HCT116 (cell line): ENCODE measurements around the gene TMEM82. TPM values are rescaled to one million over a fixed set of nuclear protein-coding genes. Genes with fewer than 3 reads are reported as not detected.

Source experiments
- ATAC-seq: fragments of 200-7000 bp; cut with Tn5 transposase; 2 replicates; pipeline ENCODE4 v1.9.1; 2020; ENCODE audit warnings: mild to moderate bottlenecking, moderate library complexity
- BruUV-seq: library from RNA; stranded (reverse); fragments of 400-500 nt; replicated peaks from 2 replicates; lab custom pipeline; 2021; lab: Mats Ljungman, UMichigan
- CTCF ChIA-PET: fragments of 300-600 bp; sonication (Branson Sonifier 250); formaldehyde crosslinking; loops from one replicate; lab custom pipeline; 2021; ENCODE audit warnings: antibody characterized with exemption; lab: Charles Lee
- POLR2A ChIA-PET: fragments of 300-600, 350-600 bp; sonication (Branson Sonifier 250); formaldehyde crosslinking; loops from one replicate; lab custom pipeline; 2021; ENCODE audit warnings: antibody characterized with exemption; lab: Charles Lee
- RAD21 ChIA-PET, 2 experiments: fragments of 300-600 bp; sonication (Branson Sonifier 250); formaldehyde crosslinking; loops; one replicate each; lab custom pipeline; 2023; ENCODE audit warnings: low total read pairs in 2 of 2; ENCODE audit not compliant: uncharacterized antibody in 2 of 2, unreplicated experiment in 2 of 2, low non-redundant PET in 1 of 2; lab: Charles Lee
- DNase-seq: peaks from one replicate; pipeline ENCODE4 v3.0.0-alpha.2; 2010; ENCODE audit warnings: low read depth, low spot score
- H2AFZ ChIP-seq: fragments of 200-600 bp; shearing (Covaris generic), sonication (generic); 2 replicates; pipeline ENCODE4 v1.6.1; 2017; ENCODE audit warnings: low read depth, mixed run types, mixed read lengths, antibody characterized with exemption, low read length; ENCODE audit not compliant: poor library complexity, severe bottlenecking
- H3K27ac ChIP-seq: 2 replicates; pipeline ENCODE4 v1.5.1; 2012; ENCODE audit warnings: low read depth, low read length
- H3K27me3 ChIP-seq: fragments of 200-600 bp; sonication (generic); 2 replicates; pipeline ENCODE4 v1.6.1; 2016; ENCODE audit warnings: mixed run types, low read length, mixed read lengths; ENCODE audit not compliant: insufficient read depth
- H3K36me3 ChIP-seq, 2 experiments: fragments of 200-500 bp in 1 of 2; fragments of 200-600 bp in 1 of 2; sonication (Bioruptor generic) in 1 of 2; sonication (generic) in 1 of 2; 2 replicates each; pipeline versions ENCODE4 v1.5.1 to v1.6.1; 2014 to 2016; ENCODE audit warnings: low read length in 2 of 2, inconsistent platforms in 1 of 2, mixed read lengths in 1 of 2, mixed run types in 1 of 2; ENCODE audit not compliant: insufficient read depth in 2 of 2, control insufficient read depth in 1 of 2
- H3K4me1 ChIP-seq, 2 experiments: fragments of 200-600 bp in 1 of 2; sonication (generic) in 1 of 2; 2 replicates each; pipeline versions ENCODE4 v1.5.1 to v1.6.1; 2012 to 2017; ENCODE audit warnings: low read length in 2 of 2, inconsistent platforms in 1 of 2, mild to moderate bottlenecking in 1 of 2, mixed read lengths in 1 of 2, mixed run types in 1 of 2, moderate library complexity in 1 of 2; ENCODE audit not compliant: insufficient read depth in 2 of 2, control insufficient read depth in 1 of 2
- H3K4me2 ChIP-seq: fragments of 200-600 bp; sonication (generic); 2 replicates; pipeline ENCODE4 v1.6.1; 2017; ENCODE audit warnings: mixed run types, low read length, mixed read lengths
- H3K4me3 ChIP-seq, 2 experiments: fragments of 200-600 bp in 1 of 2; sonication (generic) in 1 of 2; replicated peaks in 1 of 2; 2 replicates each; pipeline ENCODE4 v1.5.1; 2011 to 2016; ENCODE audit warnings: low read length in 2 of 2, control low read depth in 1 of 2, low read depth in 1 of 2, mild to moderate bottlenecking in 1 of 2, mixed read lengths in 1 of 2, mixed run types in 1 of 2
- H3K79me2 ChIP-seq: fragments of 200-600 bp; sonication (generic); 2 replicates; pipeline ENCODE4 v1.6.1; 2017; ENCODE audit warnings: mild to moderate bottlenecking, mixed run types, low read length, moderate library complexity, mixed read lengths; ENCODE audit not compliant: insufficient read depth
- H3K9ac ChIP-seq: fragments of 200-600 bp; sonication (generic); 2 replicates; pipeline ENCODE4 v1.6.1; 2016; ENCODE audit warnings: low read length, mixed read lengths
- H3K9me2 ChIP-seq: fragments of 200-600 bp; sonication (generic), shearing (Covaris generic); 2 replicates; pipeline ENCODE4 v1.6.1; 2017; ENCODE audit warnings: mixed run types, mild to moderate bottlenecking, moderate library complexity; ENCODE audit not compliant: insufficient read depth
- H3K9me3 ChIP-seq, 2 experiments: fragments of 200-500 bp in 1 of 2; fragments of 200-600 bp in 1 of 2; sonication (Bioruptor generic) in 1 of 2; sonication (generic) in 1 of 2; 2 replicates each; pipeline ENCODE4 v1.6.1; 2014 to 2017; ENCODE audit warnings: low read length in 2 of 2, mixed read lengths in 2 of 2, inconsistent platforms in 1 of 2, low read depth in 1 of 2, mild to moderate bottlenecking in 1 of 2, mixed run types in 1 of 2, moderate library complexity in 1 of 2; ENCODE audit not compliant: control insufficient read depth in 1 of 2, insufficient read depth in 1 of 2
- H4K20me1 ChIP-seq: fragments of 200-600 bp; sonication (generic), shearing (Covaris generic); 2 replicates; pipeline ENCODE4 v1.6.1; 2017; ENCODE audit warnings: mixed run types, mild to moderate bottlenecking, moderate library complexity; ENCODE audit not compliant: insufficient read depth
- CEBPB ChIP-seq: IDR thresholded peaks from 2 replicates; pipeline ENCODE4 v1.6.1; 2012; ENCODE audit warnings: low read depth
- EGR1 ChIP-seq: IDR thresholded peaks from 2 replicates; pipeline ENCODE4 v1.6.1; 2012; ENCODE audit warnings: low read depth
- FOSL1 ChIP-seq: IDR thresholded peaks from 2 replicates; pipeline ENCODE4 v1.6.1; 2012; ENCODE audit warnings: low read depth
- JUND ChIP-seq: IDR thresholded peaks from 2 replicates; pipeline ENCODE4 v1.6.1; 2012
- POLR2A ChIP-seq: IDR thresholded peaks from 2 replicates; pipeline ENCODE4 v1.7.0; 2011; ENCODE audit warnings: borderline replicate concordance; ENCODE audit not compliant: insufficient read depth, insufficient read length; ENCODE audit errors: extremely low read depth
- SIN3A ChIP-seq: IDR thresholded peaks from 2 replicates; pipeline ENCODE4 v1.6.1; 2012; ENCODE audit warnings: low read depth
- SP1 ChIP-seq: IDR thresholded peaks from 2 replicates; pipeline ENCODE4 v1.6.1; 2012; ENCODE audit warnings: low read depth
- TCF7L2 ChIP-seq: IDR thresholded peaks from 2 replicates; pipeline ENCODE4 v1.7.0; 2011; ENCODE audit warnings: borderline replicate concordance, inconsistent platforms; ENCODE audit not compliant: insufficient read depth, insufficient read length; ENCODE audit errors: extremely low read depth
- ZNF274 ChIP-seq: fragments of 200-500 bp; sonication (Bioruptor generic); IDR thresholded peaks from 2 replicates; pipeline ENCODE4 v1.6.1; 2014; ENCODE audit warnings: mild to moderate bottlenecking, low read depth, low read length, inconsistent platforms
- intact Hi-C: fragments of 100-400 bp; cut with micrococcal nuclease; formaldehyde crosslinking; loops from 2 replicates; pipeline ENCODE4 v1.10.0; 2022
- total RNA-seq: library from RNA; stranded (reverse); gene quantifications from one replicate; pipeline ENCODE4 v1.2.1, GENCODE V29; 2021; ENCODE audit not compliant: unreplicated experiment
- TF ChIP-seq, protein P1 (sequence below): IDR thresholded peaks from 2 replicates; pipeline ENCODE4 v1.6.1; 2012

TMEM82 gene
- total RNA-seq, 1 experiment from 2014 or later = not detected

DNA sequence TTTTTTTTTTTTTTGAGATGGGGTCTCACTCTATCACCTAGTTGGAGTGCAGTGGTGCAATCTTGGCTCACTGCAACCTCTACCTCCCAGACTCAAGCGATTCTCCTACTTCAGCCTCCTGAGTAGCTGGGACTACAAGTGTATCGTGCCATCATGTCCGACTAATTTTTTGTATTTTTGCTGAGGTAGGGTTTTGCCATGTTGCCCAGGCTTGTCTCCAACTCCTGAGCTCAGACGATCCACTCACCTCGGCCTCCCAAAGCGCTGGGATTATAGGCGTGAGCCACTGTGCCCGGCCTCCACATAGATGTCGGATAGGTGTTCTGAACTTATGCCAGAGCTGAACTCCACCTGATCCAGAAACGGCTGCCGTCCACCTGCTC lies 37.1 kb upstream of the TMEM82 start:
- intact Hi-C loops = no loop called here
- Histone ChIP-seq H3K4me3 (no peak overlapping the region), H3K27ac (no peak overlapping the region), H3K4me1 (peaks cover 0 to 3% of the 10 kb centered on the region in 2 experiments; a peak in 1 of 4 replicates), H4K20me1 (no peaks in the 10 kb centered on the region), H3K9ac (no peak overlapping the region), H3K9me3 (no peaks in the 10 kb centered on the region), H3K4me2 (no peak overlapping the region), H3K79me2 (peaks cover 17% of the 10 kb centered on the region; the same call in 1 of the 2 replicates), H3K27me3 (no peaks in the 10 kb centered on the region), H3K9me2 (no peaks in the 10 kb centered on the region), H3K36me3 (no peaks in the 10 kb centered on the region), H2AFZ (no peak overlapping the region)
- TF ChIP-seq FOSL1 = no peak
- no peak for TF ChIP-seq POLR2A
- TF ChIP-seq CEBPB = no peak
- TF ChIP-seq TCF7L2 = no peak
- TF ChIP-seq SP1 = no peak
- no peak for TF ChIP-seq SIN3A
- no peak for TF ChIP-seq JUND
- TF ChIP-seq, protein P1, sequence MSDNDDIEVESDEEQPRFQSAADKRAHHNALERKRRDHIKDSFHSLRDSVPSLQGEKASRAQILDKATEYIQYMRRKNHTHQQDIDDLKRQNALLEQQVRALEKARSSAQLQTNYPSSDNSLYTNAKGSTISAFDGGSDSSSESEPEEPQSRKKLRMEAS = no peak
- TF ChIP-seq ZNF274 = no peak
- DNase-seq = no peak
- BruUV-seq = no TSS peak
- POLR2A ChIA-PET = no interaction called here
- no peak for ATAC-seq
- CTCF ChIA-PET = no interaction called here
- RAD21 ChIA-PET = no interaction called here

DNA sequence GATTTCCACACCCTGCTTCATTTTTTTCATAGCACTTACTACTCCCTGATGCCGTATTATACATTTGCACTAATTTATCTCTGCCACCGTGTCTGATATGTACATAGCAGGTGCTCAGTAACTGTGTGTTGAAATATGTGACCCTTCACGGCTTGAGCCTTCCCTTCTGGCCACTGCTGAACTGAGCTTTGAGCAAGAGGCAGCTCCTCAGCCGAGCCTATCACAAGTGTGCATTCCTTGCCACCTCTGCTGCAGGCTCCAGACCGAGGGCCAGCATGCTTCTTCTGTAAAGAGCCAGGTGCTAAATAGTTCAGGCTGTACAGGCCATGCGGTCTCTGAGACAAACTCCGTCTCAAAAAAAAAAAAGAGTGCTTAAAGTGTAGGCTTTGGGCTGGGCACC lies 35.5 kb upstream of the TMEM82 start:
- ChIA-PET RAD21 (no interaction called here), CTCF (no interaction called here), POLR2A (no interaction called here)
- Histone ChIP-seq H3K27me3 (no peaks in the 10 kb centered on the region), H3K9ac (no peak overlapping the region), H3K9me2 (no peaks in the 10 kb centered on the region), H3K4me2 (no peak overlapping the region), H4K20me1 (no peaks in the 10 kb centered on the region), H3K36me3 (no peaks in the 10 kb centered on the region)
- BruUV-seq = no TSS peak
- intact Hi-C loops = no loop called here
- no peak for TF ChIP-seq EGR1
- TF ChIP-seq, all 23 proteins: peak for 0
- DNase-seq = no peak
- no peak overlapping the region for H3K4me3 ChIP-seq
- H3K4me1 ChIP-seq = peaks cover 0 to 3% of the 10 kb centered on the region in 2 experiments; a peak in 1 of 4 replicates
- peaks cover 14% of the 10 kb centered on the region; the same call in 1 of the 2 replicates for H3K79me2 ChIP-seq
- H2AFZ ChIP-seq = no peak overlapping the region
- no peak for ATAC-seq
- no peak overlapping the region for H3K27ac ChIP-seq
- no peaks in the 10 kb centered on the region for H3K9me3 ChIP-seq
